HEK293 (cell line): ENCODE data around the gene CD79A.

Experiments used
- GLIS1 ChIP-seq: fragments of 450-650 bp; formaldehyde crosslinking; IDR thresholded peaks from 2 replicates; pipeline ENCODE4 v1.5.1; 2016; ENCODE audit warnings: missing biosample characterization, missing genetic modification characterization
- GLIS2 ChIP-seq: fragments of 450-650 bp; formaldehyde crosslinking; IDR thresholded peaks from 2 replicates; pipeline ENCODE4 v1.5.1; 2016; ENCODE audit warnings: missing biosample characterization, missing genetic modification characterization
- OVOL3 ChIP-seq: fragments of 450-650 bp; formaldehyde crosslinking; IDR thresholded peaks from 2 replicates; pipeline ENCODE4 v1.5.1; 2016; ENCODE audit warnings: missing biosample characterization, missing genetic modification characterization
- PRDM6 ChIP-seq: fragments of 450-650 bp; formaldehyde crosslinking; IDR thresholded peaks from 2 replicates; pipeline ENCODE4 v1.5.1; 2017; ENCODE audit warnings: missing biosample characterization, missing genetic modification characterization
- RBAK ChIP-seq: fragments of 450-650 bp; formaldehyde crosslinking; IDR thresholded peaks from 2 replicates; pipeline ENCODE4 v1.5.1; 2016; ENCODE audit warnings: missing biosample characterization, missing genetic modification characterization
- SP2 ChIP-seq: fragments of 450-650 bp; formaldehyde crosslinking; IDR thresholded peaks from 2 replicates; pipeline ENCODE4 v1.5.1; 2016; ENCODE audit warnings: missing biosample characterization, missing genetic modification characterization
- SP3 ChIP-seq: fragments of 450-650 bp; formaldehyde crosslinking; IDR thresholded peaks from 2 replicates; pipeline ENCODE4 v1.5.1; 2016; ENCODE audit warnings: missing biosample characterization, missing genetic modification characterization
- ZFHX2 ChIP-seq: fragments of 450-650 bp; formaldehyde crosslinking; conservative IDR thresholded peaks from 2 replicates; pipeline ENCODE4 v1.5.1; 2016; ENCODE audit warnings: missing biosample characterization, missing genetic modification characterization
- ZIC2 ChIP-seq: fragments of 450-650 bp; formaldehyde crosslinking; IDR thresholded peaks from 2 replicates; pipeline ENCODE4 v1.5.1; 2016; ENCODE audit warnings: missing biosample characterization, missing genetic modification characterization
- ZNF157 ChIP-seq: fragments of 450-650 bp; formaldehyde crosslinking; IDR thresholded peaks from 2 replicates; pipeline ENCODE4 v1.5.1; 2016; ENCODE audit warnings: missing biosample characterization, missing genetic modification characterization
- ZNF169 ChIP-seq: fragments of 450-650 bp; formaldehyde crosslinking; IDR thresholded peaks from 2 replicates; pipeline ENCODE4 v1.5.1; 2016; ENCODE audit warnings: missing biosample characterization, missing genetic modification characterization
- ZNF174 ChIP-seq: fragments of 450-650 bp; formaldehyde crosslinking; IDR thresholded peaks from 2 replicates; pipeline ENCODE4 v1.5.0; 2017; ENCODE audit warnings: missing biosample characterization, mild to moderate bottlenecking, missing genetic modification characterization
- ZNF202 ChIP-seq: fragments of 450-650 bp; formaldehyde crosslinking; IDR thresholded peaks from 2 replicates; pipeline ENCODE4 v1.5.1; 2016; ENCODE audit warnings: missing biosample characterization, missing genetic modification characterization, borderline replicate concordance
- ZNF223 ChIP-seq: fragments of 450-650 bp; formaldehyde crosslinking; IDR thresholded peaks from 2 replicates; pipeline ENCODE4 v1.5.1; 2016; ENCODE audit warnings: missing biosample characterization, missing genetic modification characterization
- ZNF248 ChIP-seq: fragments of 450-650 bp; formaldehyde crosslinking; IDR thresholded peaks from 2 replicates; pipeline ENCODE4 v1.5.1; 2017; ENCODE audit warnings: missing biosample characterization, missing genetic modification characterization
- ZNF266 ChIP-seq: fragments of 450-650 bp; formaldehyde crosslinking; IDR thresholded peaks from 2 replicates; pipeline ENCODE4 v1.5.1; 2016; ENCODE audit warnings: missing biosample characterization, missing genetic modification characterization, low read depth
- ZNF449 ChIP-seq: fragments of 450-650 bp; formaldehyde crosslinking; IDR thresholded peaks from 2 replicates; pipeline ENCODE4 v1.5.1; 2017; ENCODE audit warnings: missing biosample characterization, mild to moderate bottlenecking, missing genetic modification characterization, moderate library complexity
- ZNF514 ChIP-seq: fragments of 450-650 bp; formaldehyde crosslinking; IDR thresholded peaks from 2 replicates; pipeline ENCODE4 v1.5.1; 2016; ENCODE audit warnings: missing biosample characterization, missing genetic modification characterization
- ZNF530 ChIP-seq: fragments of 450-650 bp; formaldehyde crosslinking; IDR thresholded peaks from 2 replicates; pipeline ENCODE4 v1.5.1; 2016; ENCODE audit warnings: low read depth, missing biosample characterization, missing genetic modification characterization
- ZNF561 ChIP-seq: fragments of 450-650 bp; IDR thresholded peaks from 2 replicates; pipeline ENCODE4 v1.5.1; 2018; ENCODE audit warnings: missing biosample characterization, missing genetic modification characterization, borderline replicate concordance
- ZNF670 ChIP-seq: fragments of 450-650 bp; formaldehyde crosslinking; IDR thresholded peaks from 2 replicates; pipeline ENCODE4 v1.5.1; 2016; ENCODE audit warnings: missing biosample characterization, missing genetic modification characterization, low read depth
- ZNF791 ChIP-seq: fragments of 450-650 bp; formaldehyde crosslinking; IDR thresholded peaks from 2 replicates; pipeline ENCODE4 v1.5.1; 2016; ENCODE audit warnings: missing biosample characterization, missing genetic modification characterization
- ZNF830 ChIP-seq: fragments of 450-650 bp; IDR thresholded peaks from 2 replicates; pipeline ENCODE4 v1.5.0; 2018; ENCODE audit warnings: missing biosample characterization, missing genetic modification characterization, low read depth, mild to moderate bottlenecking, moderate library complexity
- TF ChIP-seq, protein P1 (sequence below): fragments of 450-650 bp; formaldehyde crosslinking; IDR thresholded peaks from 2 replicates; pipeline ENCODE4 v1.5.1; 2016; ENCODE audit warnings: missing biosample characterization, missing genetic modification characterization, borderline replicate concordance
- TF ChIP-seq, protein P2 (sequence below): fragments of 450-650 bp; formaldehyde crosslinking; IDR thresholded peaks from 2 replicates; pipeline ENCODE4 v1.5.1; 2016; ENCODE audit warnings: missing biosample characterization, missing genetic modification characterization
- TF ChIP-seq, protein P3 (sequence below): fragments of 450-650 bp; formaldehyde crosslinking; IDR thresholded peaks from 2 replicates; pipeline ENCODE4 v1.5.1; 2016; ENCODE audit warnings: missing biosample characterization, missing genetic modification characterization

CD79A gene

DNA sequence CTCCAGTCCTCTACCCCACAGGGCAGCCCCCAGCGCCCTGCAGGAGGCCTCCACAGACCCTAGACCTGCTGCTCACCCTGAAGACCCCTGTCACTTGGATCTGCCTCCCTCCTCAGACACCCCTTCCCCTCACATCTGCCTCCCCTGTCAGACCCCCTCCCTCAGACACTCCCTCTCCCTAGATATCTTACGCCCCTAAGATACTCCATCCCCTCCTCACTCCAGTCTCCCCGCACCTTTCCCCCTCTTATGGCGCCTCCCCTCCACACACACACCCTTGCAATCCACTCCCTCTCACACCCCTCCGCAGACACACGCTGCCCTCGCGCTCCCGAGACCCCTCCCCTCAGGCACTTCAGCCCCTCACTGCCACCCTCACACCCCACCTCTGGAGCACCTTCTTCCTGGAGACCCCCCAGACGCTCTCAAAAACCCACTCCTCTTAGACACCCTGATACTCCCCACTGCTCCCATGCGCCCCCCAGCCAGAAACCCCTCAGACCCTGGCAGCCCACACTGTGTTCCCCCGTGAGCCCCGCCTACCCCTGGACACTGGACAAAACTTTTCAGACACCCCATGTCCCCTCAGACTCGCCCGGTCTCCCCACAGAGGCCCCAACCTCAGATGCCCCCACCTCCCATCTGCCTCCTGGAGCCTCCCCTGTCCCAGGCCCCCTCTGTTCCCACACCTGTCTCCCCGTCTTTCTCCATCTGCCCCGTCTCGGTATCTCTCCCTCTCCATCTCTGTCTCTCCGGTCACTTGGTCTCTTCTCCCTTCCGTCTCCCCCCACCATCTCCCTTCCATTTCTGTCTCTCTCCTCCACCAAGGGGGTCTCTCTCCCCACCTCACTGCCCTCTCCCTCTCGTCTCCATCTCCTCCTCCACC is 36.7 kb downstream of the CD79A start (continued):
- TF ChIP-seq ZNF202 (tag by site-specific recombination) (peak; percentile 81; the same call in 1 of the 2 replicates), GLIS2 (tag by site-specific recombination) (peak; percentile 87), ZNF266 (tag by site-specific recombination) (no peak), OVOL3 (tag by site-specific recombination) (no peak), GLIS1 (tag by site-specific recombination) (peak; percentile 96), ZIC2 (tag by site-specific recombination) (peak; percentile 49), ZNF248 (tag by site-specific recombination) (0 out of 2 replicates have a peak, but pooled peaks have one; percentile 50), ZNF223 (0 out of 2 replicates have a peak, but pooled peaks have one; percentile 14), ZFHX2 (tag by site-specific recombination) (peak; percentile 50), ZNF530 (tag by site-specific recombination) (no peak), ZNF174 (tag by site-specific recombination) (no peak), ZNF670 (tag by site-specific recombination) (no peak), SP2 (tag by site-specific recombination) (0 out of 2 replicates have a peak, but pooled peaks have one; percentile 5), ZNF561 (no peak), ZNF514 (tag by site-specific recombination) (no peak), ZNF157 (tag by site-specific recombination) (0 out of 2 replicates have a peak, but pooled peaks have one; percentile 26), ZNF449 (tag by site-specific recombination) (no peak), ZNF169 (0 out of 2 replicates have a peak, but pooled peaks have one; percentile 16), PRDM6 (no peak), ZNF791 (tag by site-specific recombination) (no peak), ZNF830 (tag by site-specific recombination) (no peak), RBAK (tag by site-specific recombination) (0 out of 2 replicates have a peak, but pooled peaks have one; percentile 21), SP3 (0 out of 2 replicates have a peak, but pooled peaks have one; percentile 16)
- TF ChIP-seq, protein P1, sequence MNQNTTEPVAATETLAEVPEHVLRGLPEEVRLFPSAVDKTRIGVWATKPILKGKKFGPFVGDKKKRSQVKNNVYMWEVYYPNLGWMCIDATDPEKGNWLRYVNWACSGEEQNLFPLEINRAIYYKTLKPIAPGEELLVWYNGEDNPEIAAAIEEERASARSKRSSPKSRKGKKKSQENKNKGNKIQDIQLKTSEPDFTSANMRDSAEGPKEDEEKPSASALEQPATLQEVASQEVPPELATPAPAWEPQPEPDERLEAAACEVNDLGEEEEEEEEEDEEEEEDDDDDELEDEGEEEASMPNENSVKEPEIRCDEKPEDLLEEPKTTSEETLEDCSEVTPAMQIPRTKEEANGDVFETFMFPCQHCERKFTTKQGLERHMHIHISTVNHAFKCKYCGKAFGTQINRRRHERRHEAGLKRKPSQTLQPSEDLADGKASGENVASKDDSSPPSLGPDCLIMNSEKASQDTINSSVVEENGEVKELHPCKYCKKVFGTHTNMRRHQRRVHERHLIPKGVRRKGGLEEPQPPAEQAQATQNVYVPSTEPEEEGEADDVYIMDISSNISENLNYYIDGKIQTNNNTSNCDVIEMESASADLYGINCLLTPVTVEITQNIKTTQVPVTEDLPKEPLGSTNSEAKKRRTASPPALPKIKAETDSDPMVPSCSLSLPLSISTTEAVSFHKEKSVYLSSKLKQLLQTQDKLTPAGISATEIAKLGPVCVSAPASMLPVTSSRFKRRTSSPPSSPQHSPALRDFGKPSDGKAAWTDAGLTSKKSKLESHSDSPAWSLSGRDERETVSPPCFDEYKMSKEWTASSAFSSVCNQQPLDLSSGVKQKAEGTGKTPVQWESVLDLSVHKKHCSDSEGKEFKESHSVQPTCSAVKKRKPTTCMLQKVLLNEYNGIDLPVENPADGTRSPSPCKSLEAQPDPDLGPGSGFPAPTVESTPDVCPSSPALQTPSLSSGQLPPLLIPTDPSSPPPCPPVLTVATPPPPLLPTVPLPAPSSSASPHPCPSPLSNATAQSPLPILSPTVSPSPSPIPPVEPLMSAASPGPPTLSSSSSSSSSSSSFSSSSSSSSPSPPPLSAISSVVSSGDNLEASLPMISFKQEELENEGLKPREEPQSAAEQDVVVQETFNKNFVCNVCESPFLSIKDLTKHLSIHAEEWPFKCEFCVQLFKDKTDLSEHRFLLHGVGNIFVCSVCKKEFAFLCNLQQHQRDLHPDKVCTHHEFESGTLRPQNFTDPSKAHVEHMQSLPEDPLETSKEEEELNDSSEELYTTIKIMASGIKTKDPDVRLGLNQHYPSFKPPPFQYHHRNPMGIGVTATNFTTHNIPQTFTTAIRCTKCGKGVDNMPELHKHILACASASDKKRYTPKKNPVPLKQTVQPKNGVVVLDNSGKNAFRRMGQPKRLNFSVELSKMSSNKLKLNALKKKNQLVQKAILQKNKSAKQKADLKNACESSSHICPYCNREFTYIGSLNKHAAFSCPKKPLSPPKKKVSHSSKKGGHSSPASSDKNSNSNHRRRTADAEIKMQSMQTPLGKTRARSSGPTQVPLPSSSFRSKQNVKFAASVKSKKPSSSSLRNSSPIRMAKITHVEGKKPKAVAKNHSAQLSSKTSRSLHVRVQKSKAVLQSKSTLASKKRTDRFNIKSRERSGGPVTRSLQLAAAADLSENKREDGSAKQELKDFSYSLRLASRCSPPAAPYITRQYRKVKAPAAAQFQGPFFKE (tag by site-specific recombination), result no peak
- TF ChIP-seq, protein P2, sequence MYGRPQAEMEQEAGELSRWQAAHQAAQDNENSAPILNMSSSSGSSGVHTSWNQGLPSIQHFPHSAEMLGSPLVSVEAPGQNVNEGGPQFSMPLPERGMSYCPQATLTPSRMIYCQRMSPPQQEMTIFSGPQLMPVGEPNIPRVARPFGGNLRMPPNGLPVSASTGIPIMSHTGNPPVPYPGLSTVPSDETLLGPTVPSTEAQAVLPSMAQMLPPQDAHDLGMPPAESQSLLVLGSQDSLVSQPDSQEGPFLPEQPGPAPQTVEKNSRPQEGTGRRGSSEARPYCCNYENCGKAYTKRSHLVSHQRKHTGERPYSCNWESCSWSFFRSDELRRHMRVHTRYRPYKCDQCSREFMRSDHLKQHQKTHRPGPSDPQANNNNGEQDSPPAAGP (tag by site-specific recombination), result 0 out of 2 replicates have a peak, but pooled peaks have one; percentile 52
- TF ChIP-seq, protein P3, sequence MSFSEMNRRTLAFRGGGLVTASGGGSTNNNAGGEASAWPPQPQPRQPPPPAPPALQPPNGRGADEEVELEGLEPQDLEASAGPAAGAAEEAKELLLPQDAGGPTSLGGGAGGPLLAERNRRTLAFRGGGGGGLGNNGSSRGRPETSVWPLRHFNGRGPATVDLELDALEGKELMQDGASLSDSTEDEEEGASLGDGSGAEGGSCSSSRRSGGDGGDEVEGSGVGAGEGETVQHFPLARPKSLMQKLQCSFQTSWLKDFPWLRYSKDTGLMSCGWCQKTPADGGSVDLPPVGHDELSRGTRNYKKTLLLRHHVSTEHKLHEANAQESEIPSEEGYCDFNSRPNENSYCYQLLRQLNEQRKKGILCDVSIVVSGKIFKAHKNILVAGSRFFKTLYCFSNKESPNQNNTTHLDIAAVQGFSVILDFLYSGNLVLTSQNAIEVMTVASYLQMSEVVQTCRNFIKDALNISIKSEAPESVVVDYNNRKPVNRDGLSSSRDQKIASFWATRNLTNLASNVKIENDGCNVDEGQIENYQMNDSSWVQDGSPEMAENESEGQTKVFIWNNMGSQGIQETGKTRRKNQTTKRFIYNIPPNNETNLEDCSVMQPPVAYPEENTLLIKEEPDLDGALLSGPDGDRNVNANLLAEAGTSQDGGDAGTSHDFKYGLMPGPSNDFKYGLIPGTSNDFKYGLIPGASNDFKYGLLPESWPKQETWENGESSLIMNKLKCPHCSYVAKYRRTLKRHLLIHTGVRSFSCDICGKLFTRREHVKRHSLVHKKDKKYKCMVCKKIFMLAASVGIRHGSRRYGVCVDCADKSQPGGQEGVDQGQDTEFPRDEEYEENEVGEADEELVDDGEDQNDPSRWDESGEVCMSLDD (tag by site-specific recombination), result peak; percentile 58; the same call in 1 of the 2 replicates
